ENCODE results near the gene ARAP2.

DNA sequence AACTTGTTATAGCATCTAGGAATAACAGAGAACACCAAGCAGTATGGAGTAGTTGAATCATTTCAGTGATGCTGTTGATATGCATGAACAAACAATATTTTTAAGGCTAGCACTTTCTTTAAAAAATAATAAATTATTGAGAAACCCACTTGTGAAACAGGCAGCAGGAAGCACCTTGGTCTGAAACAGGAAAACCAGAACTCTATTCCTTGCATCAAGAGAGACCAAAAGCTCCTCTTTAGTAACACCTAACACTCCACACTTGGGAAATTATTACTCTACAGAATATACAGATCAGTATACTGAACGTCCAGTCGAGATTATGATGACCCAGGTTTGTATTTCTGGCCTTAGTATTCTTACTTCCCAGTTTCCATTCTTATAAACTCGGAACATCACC lies 129.0 kb downstream of the ARAP2 start:
- TF ChIP-seq, protein P1, sequence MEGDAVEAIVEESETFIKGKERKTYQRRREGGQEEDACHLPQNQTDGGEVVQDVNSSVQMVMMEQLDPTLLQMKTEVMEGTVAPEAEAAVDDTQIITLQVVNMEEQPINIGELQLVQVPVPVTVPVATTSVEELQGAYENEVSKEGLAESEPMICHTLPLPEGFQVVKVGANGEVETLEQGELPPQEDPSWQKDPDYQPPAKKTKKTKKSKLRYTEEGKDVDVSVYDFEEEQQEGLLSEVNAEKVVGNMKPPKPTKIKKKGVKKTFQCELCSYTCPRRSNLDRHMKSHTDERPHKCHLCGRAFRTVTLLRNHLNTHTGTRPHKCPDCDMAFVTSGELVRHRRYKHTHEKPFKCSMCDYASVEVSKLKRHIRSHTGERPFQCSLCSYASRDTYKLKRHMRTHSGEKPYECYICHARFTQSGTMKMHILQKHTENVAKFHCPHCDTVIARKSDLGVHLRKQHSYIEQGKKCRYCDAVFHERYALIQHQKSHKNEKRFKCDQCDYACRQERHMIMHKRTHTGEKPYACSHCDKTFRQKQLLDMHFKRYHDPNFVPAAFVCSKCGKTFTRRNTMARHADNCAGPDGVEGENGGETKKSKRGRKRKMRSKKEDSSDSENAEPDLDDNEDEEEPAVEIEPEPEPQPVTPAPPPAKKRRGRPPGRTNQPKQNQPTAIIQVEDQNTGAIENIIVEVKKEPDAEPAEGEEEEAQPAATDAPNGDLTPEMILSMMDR (IDR thresholded peaks at IDR 0.05), result no peak
- TF ChIP-seq POLR2A (IDR thresholded peaks at IDR 0.05), result no peak

Data from tibial nerve (tissue), 3 donors.